Activated naive CD8-positive, alpha-beta T cell treated with anti-CD3 and anti-CD28 coated beads for 36 hours (primary cell): ENCODE measurements around the gene CAPN14. TPM values are rescaled to one million over a fixed set of nuclear protein-coding genes. Genes with fewer than 3 reads are reported as not detected.

Source experiments
- DNase-seq: peaks from one replicate; pipeline ENCODE4 v3.0.0; 2021
- H3K27ac Mint-ChIP-seq: one replicate; pipeline ENCODE4 v1.8.0; 2022; ENCODE audit warnings: mild to moderate bottlenecking, moderate library complexity, mixed read lengths
- H3K27me3 Mint-ChIP-seq: one replicate; pipeline ENCODE4 v1.8.0; 2022; ENCODE audit warnings: mild to moderate bottlenecking, mixed read lengths
- H3K36me3 Mint-ChIP-seq: one replicate; pipeline ENCODE4 v1.8.0; 2021; ENCODE audit warnings: mild to moderate bottlenecking, mixed read lengths
- H3K4me1 Mint-ChIP-seq: one replicate; pipeline ENCODE4 v1.8.0; 2021; ENCODE audit warnings: mixed read lengths
- H3K4me3 Mint-ChIP-seq: one replicate; pipeline ENCODE4 v1.8.0; 2022; ENCODE audit warnings: mild to moderate bottlenecking, moderate library complexity, mixed read lengths
- H3K9me3 Mint-ChIP-seq: one replicate; pipeline ENCODE4 v1.8.0; 2022; ENCODE audit warnings: mixed read lengths
- total RNA-seq, 2 experiments: library from RNA; stranded (reverse); gene quantifications; one replicate each; pipeline ENCODE4 v1.2.3, GENCODE V29; 2021

The CAPN14 gene
- total RNA-seq, 2 experiments from 2014 or later, result 0.42 to 0.49 TPM

GRCh38 chr2:31137211-31138036, 79.9 kb downstream of the CAPN14 start:
- H3K27ac Mint-ChIP-seq, result peak overlapping the region; percentile 16
- H3K27me3 Mint-ChIP-seq, result peaks cover 62% of the 10 kb centered on the region
- peaks cover 8% of the 10 kb centered on the region for H3K4me1 Mint-ChIP-seq
- no peaks in the 10 kb centered on the region for H3K36me3 Mint-ChIP-seq
- peak overlapping the region; percentile 72 for H3K4me3 Mint-ChIP-seq
- no peaks in the 10 kb centered on the region for H3K9me3 Mint-ChIP-seq
- peak; percentile 17 for DNase-seq

DNA sequence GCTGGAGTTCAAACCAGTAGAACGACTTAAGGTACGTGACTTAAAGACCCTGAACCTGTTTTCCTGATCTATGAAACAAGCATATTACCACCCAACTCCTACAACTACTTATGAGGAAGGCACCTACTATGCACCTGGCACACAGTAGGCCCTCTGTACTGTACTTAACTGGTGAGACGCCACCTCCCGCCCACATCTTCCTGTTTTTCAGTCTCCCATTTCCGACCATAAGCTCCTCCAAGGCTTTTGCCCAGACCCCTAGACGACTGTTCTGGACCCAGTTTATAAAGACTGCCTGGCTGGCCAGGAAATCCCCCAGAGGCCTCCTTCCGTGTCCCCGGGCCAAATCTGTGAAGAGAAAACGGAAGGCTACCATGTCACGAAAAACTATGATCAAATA, 80.6 kb downstream of the CAPN14 start:
- Mint-ChIP-seq H3K36me3 (no peaks in the 10 kb centered on the region), H3K4me3 (peak overlapping the region; percentile 72), H3K9me3 (no peaks in the 10 kb centered on the region), H3K4me1 (peaks cover 8% of the 10 kb centered on the region), H3K27ac (peak overlapping the region; percentile 16), H3K27me3 (peaks cover 65% of the 10 kb centered on the region)
- DNase-seq, result peak; percentile 14

DNA sequence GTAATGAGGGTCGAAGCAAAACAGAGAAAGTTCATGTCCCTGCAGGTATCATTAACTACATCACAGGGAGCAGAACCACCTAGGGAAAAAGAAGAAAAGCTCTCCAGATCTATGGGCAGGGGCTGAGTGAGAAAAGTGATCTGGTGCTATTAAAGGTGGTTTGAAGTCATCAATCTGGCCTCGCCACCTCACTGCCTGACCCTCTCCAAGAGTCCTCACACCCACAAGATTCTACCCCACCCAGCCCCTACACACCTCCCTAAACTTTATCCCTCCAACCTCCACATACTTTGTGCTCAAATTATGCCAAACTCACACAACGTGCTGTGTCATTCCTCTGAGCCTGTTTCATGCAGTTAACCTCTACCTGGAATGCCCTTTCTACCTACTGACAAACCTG, 81.3 kb downstream of the CAPN14 start:
- Mint-ChIP-seq H3K4me3 (no peak overlapping the region), H3K27me3 (peaks cover 65% of the 10 kb centered on the region), H3K4me1 (peaks cover 8% of the 10 kb centered on the region), H3K27ac (no peak overlapping the region), H3K9me3 (no peaks in the 10 kb centered on the region), H3K36me3 (no peaks in the 10 kb centered on the region)
- no peak for DNase-seq

DNA sequence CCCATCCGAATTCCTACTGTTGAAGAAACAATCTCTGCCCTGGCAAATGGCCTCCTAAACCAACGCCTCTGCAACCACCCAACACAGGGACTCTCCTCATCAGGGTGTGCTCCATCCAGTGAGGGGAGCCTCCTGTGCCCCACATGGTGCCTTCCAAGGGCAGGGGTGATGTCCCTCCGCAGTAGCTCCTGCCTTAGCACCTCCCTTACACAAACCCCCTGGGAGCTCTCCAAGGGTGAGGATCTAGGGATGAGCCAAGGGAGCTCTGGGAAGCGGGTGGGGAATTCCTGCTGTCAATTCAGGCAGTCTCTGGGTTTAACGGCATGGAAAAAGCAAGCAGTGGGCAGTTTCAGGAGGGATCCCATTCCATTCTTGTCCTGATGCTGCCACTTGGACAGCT, 82.8 kb downstream of the CAPN14 start:
- Mint-ChIP-seq H3K4me1 (peaks cover 8% of the 10 kb centered on the region), H3K36me3 (no peaks in the 10 kb centered on the region), H3K9me3 (no peaks in the 10 kb centered on the region), H3K27me3 (peaks cover 55% of the 10 kb centered on the region), H3K27ac (no peak overlapping the region), H3K4me3 (no peak overlapping the region)
- DNase-seq, result no peak

GRCh38 chr2:31132786-31133185, 84.5 kb downstream of the CAPN14 start:
- DNase-seq, result no peak
- peaks cover 8% of the 10 kb centered on the region for H3K4me1 Mint-ChIP-seq
- H3K9me3 Mint-ChIP-seq, result no peaks in the 10 kb centered on the region
- no peak overlapping the region for H3K27ac Mint-ChIP-seq
- peaks cover 48% of the 10 kb centered on the region for H3K27me3 Mint-ChIP-seq
- no peaks in the 10 kb centered on the region for H3K36me3 Mint-ChIP-seq
- H3K4me3 Mint-ChIP-seq, result no peak overlapping the region

GRCh38 chr2:31131871-31132270, 85.4 kb downstream of the CAPN14 start:
- peaks cover 5% of the 10 kb centered on the region for H3K4me1 Mint-ChIP-seq
- DNase-seq, result no peak
- peaks cover 42% of the 10 kb centered on the region for H3K27me3 Mint-ChIP-seq
- H3K4me3 Mint-ChIP-seq, result no peak overlapping the region
- no peak overlapping the region for H3K27ac Mint-ChIP-seq
- no peaks in the 10 kb centered on the region for H3K9me3 Mint-ChIP-seq
- H3K36me3 Mint-ChIP-seq, result no peaks in the 10 kb centered on the region

DNA sequence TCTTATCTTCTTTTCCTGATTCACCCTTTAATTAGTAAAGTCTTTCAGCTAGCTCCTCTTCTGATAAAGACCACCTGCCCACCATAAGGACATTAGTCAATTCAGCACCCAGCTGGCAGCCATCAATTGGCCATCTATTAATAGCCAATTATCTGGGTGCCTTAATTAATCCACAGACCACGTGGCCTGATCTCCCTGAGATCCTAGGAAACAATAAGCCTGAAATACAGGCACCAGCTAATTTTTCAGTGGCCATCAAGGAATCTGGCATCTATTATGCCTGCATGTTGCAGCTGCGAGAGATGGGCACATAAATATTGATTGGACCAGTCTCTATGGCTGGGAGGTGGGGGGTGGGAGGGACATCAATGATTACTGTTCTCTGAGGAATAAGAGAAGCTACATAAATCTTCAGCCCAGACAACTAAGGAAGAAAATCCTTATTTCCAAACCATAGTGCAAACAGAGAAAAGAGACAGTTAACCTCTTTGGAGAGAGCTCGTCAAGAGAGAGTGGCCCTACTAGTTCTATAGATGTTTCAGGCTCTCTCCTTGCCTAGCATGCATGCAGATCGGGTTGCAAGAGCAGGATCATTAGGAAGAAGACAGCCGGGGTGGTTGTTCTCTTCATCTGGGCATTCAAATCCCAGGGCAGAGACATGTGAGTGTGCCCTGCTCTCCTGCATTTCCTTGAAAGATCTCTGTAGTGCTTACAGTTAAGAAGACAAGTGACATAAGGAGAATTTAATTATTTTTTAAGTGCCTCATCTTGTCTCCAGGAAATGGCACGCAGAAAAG, 87.7 kb downstream of the CAPN14 start:
- DNase-seq, result no peak
- H3K9me3 Mint-ChIP-seq, result no peaks in the 10 kb centered on the region
- H3K36me3 Mint-ChIP-seq, result no peaks in the 10 kb centered on the region
- H3K4me3 Mint-ChIP-seq, result no peak overlapping the region
- no peak overlapping the region for H3K27ac Mint-ChIP-seq
- H3K27me3 Mint-ChIP-seq, result peaks cover 19% of the 10 kb centered on the region
- H3K4me1 Mint-ChIP-seq, result no peaks in the 10 kb centered on the region

DNA sequence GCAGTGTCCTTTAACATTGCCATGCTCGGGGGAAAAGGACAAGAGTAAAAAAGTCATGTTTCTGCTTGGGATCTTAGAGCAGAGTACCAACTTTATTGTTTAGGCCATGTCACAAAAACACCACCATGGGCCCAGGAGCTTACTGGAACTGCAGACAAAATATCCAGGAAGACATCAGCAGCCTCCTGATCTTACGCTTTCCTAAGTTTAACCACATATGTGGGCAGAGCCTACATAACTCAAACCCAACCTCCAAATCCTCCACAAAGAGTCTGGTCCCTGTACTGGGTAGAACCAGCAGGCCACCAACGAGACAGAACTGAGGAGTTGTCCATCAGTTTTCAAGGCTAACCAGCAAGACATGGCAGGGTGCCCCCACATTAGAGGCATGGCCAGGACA, 89.4 kb downstream of the CAPN14 start:
- no peak for DNase-seq
- H3K27ac Mint-ChIP-seq, result no peak overlapping the region
- no peaks in the 10 kb centered on the region for H3K4me1 Mint-ChIP-seq
- H3K4me3 Mint-ChIP-seq, result no peak overlapping the region
- H3K36me3 Mint-ChIP-seq, result no peaks in the 10 kb centered on the region
- H3K27me3 Mint-ChIP-seq, result peaks cover 5% of the 10 kb centered on the region
- no peaks in the 10 kb centered on the region for H3K9me3 Mint-ChIP-seq

GRCh38 chr2:31125918-31126695, 91.2 kb downstream of the CAPN14 start:
- DNase-seq, result no peak
- H3K27ac Mint-ChIP-seq, result no peak overlapping the region
- H3K27me3 Mint-ChIP-seq, result peaks cover under 1% of the 10 kb centered on the region
- no peaks in the 10 kb centered on the region for H3K9me3 Mint-ChIP-seq
- H3K4me1 Mint-ChIP-seq, result no peaks in the 10 kb centered on the region
- H3K36me3 Mint-ChIP-seq, result no peaks in the 10 kb centered on the region
- H3K4me3 Mint-ChIP-seq, result no peak overlapping the region

- DNase-seq, result no peak
- Mint-ChIP-seq H3K36me3 (no peaks in the 10 kb centered on the region), H3K4me3 (no peak overlapping the region), H3K27me3 (peaks cover 3% of the 10 kb centered on the region), H3K9me3 (no peaks in the 10 kb centered on the region), H3K4me1 (no peaks in the 10 kb centered on the region), H3K27ac (no peak overlapping the region)
These were observed 92.4 kb downstream of the CAPN14 start for GRCh38 chr2:31124904-31125303.

Other genes with a start within 250 kb of the CAPN14 start
- 1 to 10 TPM; 2.1 to 2.5 TPM for gene GALNT14, start 79.1 kb downstream of the CAPN14 start, total RNA-seq
- gene EHD3, start 16.6 kb upstream of the CAPN14 start, total RNA-seq, result 1 to 10 TPM; 1.1 to 1.2 TPM
- gene XDH, start 197.2 kb upstream of the CAPN14 start, total RNA-seq, result not detected